BLaER1 treated with 17β-estradiol and CSF1 and Interleukin-3, amounts not matched to agents 10 nM and 100 nM (cell line): Measurements from ENCODE around the gene MX2.

Experiments
- H3K27ac ChIP-seq, 11 experiments: shearing (Covaris generic); formaldehyde crosslinking; 2 replicates each; pipeline ENCODE4 v1.8.1; 2022
- H3K27me3 ChIP-seq, 11 experiments: shearing (Covaris generic); formaldehyde crosslinking; 2 replicates each; pipeline ENCODE4 v1.8.1; 2022
- H3K36me3 ChIP-seq, 11 experiments: shearing (Covaris generic); formaldehyde crosslinking; 2 replicates each; pipeline ENCODE4 v1.8.1; 2022
- H3K4me1 ChIP-seq, 10 experiments: shearing (Covaris generic); formaldehyde crosslinking; 2 replicates each; pipeline ENCODE4 v1.8.1; 2022
- H3K4me2 ChIP-seq, 11 experiments: shearing (Covaris generic); formaldehyde crosslinking; 2 replicates each; pipeline ENCODE4 v1.8.1; 2022
- H3K4me3 ChIP-seq, 10 experiments: shearing (Covaris generic); formaldehyde crosslinking; 2 replicates each; pipeline ENCODE4 v1.8.1; 2022
- H3K9ac ChIP-seq, 11 experiments: shearing (Covaris generic); formaldehyde crosslinking; 2 replicates each; pipeline ENCODE4 v1.8.1; 2022
- H3K9me3 ChIP-seq, 11 experiments: shearing (Covaris generic); formaldehyde crosslinking; replicated peaks in 1 of 11; 2 replicates each; pipeline ENCODE4 v1.8.1; 2022
- H4K20me1 ChIP-seq, 11 experiments: shearing (Covaris generic); formaldehyde crosslinking; 2 replicates each; pipeline ENCODE4 v1.8.1; 2022
- Cebpa-rat ChIP-seq, 11 experiments: shearing (Covaris generic); IDR thresholded peaks; 2 replicates each; pipeline ENCODE4 v1.8.1; 2022

MX2 gene

DNA sequence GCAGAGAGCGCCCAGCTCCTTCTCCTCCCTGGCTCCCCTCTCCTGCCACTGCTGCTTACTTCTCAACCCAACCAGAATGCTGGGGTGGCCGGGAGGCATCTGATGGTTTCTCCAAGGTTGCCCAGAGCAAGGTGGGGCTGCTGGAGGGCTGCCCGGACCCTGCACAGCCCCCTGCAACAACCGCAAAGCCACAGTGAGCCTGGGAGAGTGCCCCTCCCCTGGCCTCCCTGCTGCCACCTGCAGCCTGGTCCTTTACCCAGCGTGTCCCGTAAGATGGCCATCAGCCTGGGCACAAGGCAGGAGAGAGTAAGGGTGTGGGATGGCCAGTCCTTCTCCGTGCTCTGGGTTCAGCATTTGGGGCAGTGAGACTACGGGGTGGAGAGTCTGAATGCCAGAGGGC lies 17.0 kb downstream of the MX2 start:
- Histone ChIP-seq H3K9me3 (peaks cover 17 to 33% (median 24%) of the 10 kb centered on the region in 11 experiments), H3K4me2 (no peak overlapping the region), H3K4me3 (no peak overlapping the region), H3K27me3 (no peaks in the 10 kb centered on the region), H3K27ac (no peak overlapping the region), H3K4me1 (peaks cover 0 to 7% (median 0%) of the 10 kb centered on the region in 10 experiments; a peak in 1 of 20 replicates), H3K36me3 (peaks cover 11 to 79% (median 42%) of the 10 kb centered on the region in 11 experiments; a peak in 21 of 22 replicates), H3K9ac (no peak overlapping the region), H4K20me1 (peaks cover 0 to 16% (median 0%) of the 10 kb centered on the region in 11 experiments; a peak in 2 of 22 replicates)
- no peak for TF ChIP-seq Cebpa-rat (IDR thresholded peaks at IDR 0.05)

GRCh38 chr21:41379901-41380300 lies 18.1 kb downstream of the MX2 start:
- Histone ChIP-seq H3K4me2 (no peak overlapping the region), H3K27ac (no peak overlapping the region), H3K4me3 (no peak overlapping the region), H3K9me3 (peaks cover 21 to 42% (median 32%) of the 10 kb centered on the region in 11 experiments), H3K9ac (no peak overlapping the region), H3K4me1 (peaks cover 0 to 7% (median 0%) of the 10 kb centered on the region in 10 experiments; a peak in 1 of 20 replicates), H3K27me3 (no peaks in the 10 kb centered on the region), H3K36me3 (peaks cover 11 to 79% (median 43%) of the 10 kb centered on the region in 11 experiments; a peak in 21 of 22 replicates), H4K20me1 (peaks cover 0 to 8% (median 0%) of the 10 kb centered on the region in 11 experiments; a peak in 1 of 22 replicates)
- no peak for TF ChIP-seq Cebpa-rat (IDR thresholded peaks at IDR 0.05)

DNA sequence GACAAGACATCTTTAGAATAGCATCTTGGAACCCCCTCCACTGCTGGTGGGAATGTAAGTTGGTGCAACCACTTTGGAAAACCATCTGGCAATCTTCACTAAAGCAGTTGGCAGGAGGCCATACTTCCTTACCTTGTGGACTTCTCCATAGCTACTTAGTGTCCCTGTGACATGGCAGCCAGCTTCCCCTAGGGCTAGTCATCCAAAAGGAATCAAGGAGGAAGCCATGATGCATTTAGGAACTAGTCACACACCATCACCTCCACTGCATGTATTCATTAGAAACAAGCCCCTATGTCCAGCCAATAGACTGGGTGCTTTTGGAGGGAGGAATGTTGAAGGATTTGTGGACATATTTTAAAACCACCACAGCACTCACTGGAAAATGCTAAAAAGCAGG lies 19.9 kb downstream of the MX2 start:
- no peak for TF ChIP-seq Cebpa-rat (IDR thresholded peaks at IDR 0.05)
- 0 out of 22 replicates have a peak, but pooled peaks cover 0 to 7% (median 0%) of the 10 kb centered on the region in 11 experiments for H4K20me1 ChIP-seq
- no peak overlapping the region for H3K9ac ChIP-seq
- H3K4me2 ChIP-seq: no peak overlapping the region
- H3K27ac ChIP-seq: no peak overlapping the region
- no peak overlapping the region for H3K4me3 ChIP-seq
- no peaks in the 10 kb centered on the region for H3K27me3 ChIP-seq
- H3K36me3 ChIP-seq: peaks cover 11 to 81% (median 43%) of the 10 kb centered on the region in 11 experiments; a peak in 21 of 22 replicates
- H3K9me3 ChIP-seq: peaks cover 21 to 47% (median 35%) of the 10 kb centered on the region in 11 experiments
- H3K4me1 ChIP-seq: 0 out of 20 replicates have a peak, but pooled peaks cover 0 to 7% (median 0%) of the 10 kb centered on the region in 10 experiments

DNA sequence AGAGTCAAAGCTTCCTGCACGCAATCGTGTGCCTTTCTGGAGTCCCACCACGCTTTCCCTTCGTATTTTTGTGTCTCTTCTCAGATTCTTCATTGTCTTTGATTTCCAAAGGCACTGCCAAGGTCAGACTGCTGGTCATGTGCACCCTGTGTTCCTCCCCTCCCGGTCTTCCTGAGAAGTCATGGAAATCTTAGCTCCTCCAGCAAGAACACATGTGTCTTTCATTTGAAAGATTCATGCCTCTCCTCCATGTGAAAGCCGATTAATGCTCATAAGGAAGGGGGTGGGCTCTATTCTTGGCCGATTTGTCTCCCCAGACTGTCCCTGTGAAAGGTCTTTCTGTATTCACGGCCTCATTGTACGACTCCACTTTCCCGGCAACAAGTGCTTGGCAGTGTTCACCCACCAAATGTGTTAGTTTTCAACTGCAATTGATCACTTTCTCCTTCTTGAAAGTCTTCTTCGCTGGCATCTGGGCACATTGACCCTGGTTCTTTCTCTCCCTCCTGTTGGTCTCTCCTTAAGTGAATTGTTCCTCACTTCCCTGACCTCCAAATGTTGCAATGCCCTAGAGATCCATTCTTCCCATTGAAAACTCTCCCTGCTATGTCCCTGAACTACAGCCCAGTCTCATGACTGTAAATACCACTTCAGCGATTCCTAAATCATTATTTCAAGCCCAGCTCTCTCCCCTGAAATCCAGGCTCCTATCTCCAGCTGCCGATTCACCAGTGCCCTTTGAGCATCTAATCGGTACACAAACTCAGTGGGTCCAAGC lies 25.4 kb downstream of the MX2 start:
- no peak overlapping the region for H3K9ac ChIP-seq
- TF ChIP-seq Cebpa-rat (IDR thresholded peaks at IDR 0.05): no peak
- no peak overlapping the region for H3K27ac ChIP-seq
- no peak overlapping the region for H3K4me2 ChIP-seq
- peaks cover 10 to 44% (median 23%) of the 10 kb centered on the region in 11 experiments; a peak in 21 of 22 replicates for H3K36me3 ChIP-seq
- H4K20me1 ChIP-seq: no peaks in the 10 kb centered on the region
- H3K4me1 ChIP-seq: no peaks in the 10 kb centered on the region
- H3K4me3 ChIP-seq: no peak overlapping the region
- H3K9me3 ChIP-seq: peaks cover 14 to 31% (median 21%) of the 10 kb centered on the region in 11 experiments
- no peaks in the 10 kb centered on the region for H3K27me3 ChIP-seq

GRCh38 chr21:41387824-41388223 lies 26.0 kb downstream of the MX2 start:
- no peak overlapping the region for H3K9ac ChIP-seq
- H4K20me1 ChIP-seq: no peaks in the 10 kb centered on the region
- no peaks in the 10 kb centered on the region for H3K4me1 ChIP-seq
- peaks cover 8 to 25% (median 15%) of the 10 kb centered on the region in 11 experiments; a peak in 20 of 22 replicates for H3K9me3 ChIP-seq
- no peak overlapping the region for H3K27ac ChIP-seq
- no peak overlapping the region for H3K4me2 ChIP-seq
- H3K4me3 ChIP-seq: no peak overlapping the region
- H3K27me3 ChIP-seq: no peaks in the 10 kb centered on the region
- peaks cover 4 to 38% (median 17%) of the 10 kb centered on the region in 11 experiments; a peak in 19 of 22 replicates for H3K36me3 ChIP-seq
- no peak for TF ChIP-seq Cebpa-rat (IDR thresholded peaks at IDR 0.05)

GRCh38 chr21:41388259-41388658 lies 26.4 kb downstream of the MX2 start:
- Histone ChIP-seq H3K9me3 (peaks cover 4 to 21% (median 11%) of the 10 kb centered on the region in 11 experiments; a peak in 16 of 22 replicates), H4K20me1 (no peaks in the 10 kb centered on the region), H3K27ac (no peak overlapping the region), H3K4me2 (no peak overlapping the region), H3K4me1 (no peaks in the 10 kb centered on the region), H3K9ac (no peak overlapping the region), H3K36me3 (peaks cover 0 to 33% (median 12%) of the 10 kb centered on the region in 11 experiments; a peak in 17 of 22 replicates), H3K27me3 (no peaks in the 10 kb centered on the region), H3K4me3 (no peak overlapping the region)
- TF ChIP-seq Cebpa-rat (IDR thresholded peaks at IDR 0.05): no peak

DNA sequence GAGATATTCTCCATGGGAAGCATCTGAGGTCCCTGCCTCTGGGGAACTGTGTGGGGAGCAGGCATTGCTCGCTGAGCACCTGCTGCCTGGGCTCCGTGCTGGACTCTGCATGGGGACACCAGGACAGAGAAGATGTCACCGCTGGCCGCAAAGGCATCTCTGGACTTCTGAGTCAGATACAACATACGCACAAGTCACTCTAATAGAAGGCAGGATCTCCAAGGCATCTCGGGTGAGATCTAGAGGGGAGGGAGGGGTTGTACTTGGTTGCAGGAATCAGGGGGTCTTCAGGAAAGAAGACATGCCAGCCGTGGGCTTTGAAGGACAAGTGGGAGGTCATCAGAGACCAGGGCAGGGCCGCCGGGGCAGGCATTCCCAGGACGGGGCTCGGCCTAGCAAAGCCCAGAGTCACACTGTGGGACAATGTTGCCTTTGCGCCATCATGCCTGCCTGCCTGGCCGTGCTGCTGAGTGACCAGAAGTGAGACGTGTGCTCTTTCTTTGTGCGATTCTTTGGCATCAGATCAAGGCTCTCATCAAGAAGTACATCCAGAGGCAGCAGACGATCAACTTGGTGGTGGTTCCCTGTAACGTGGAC lies 28.3 kb downstream of the MX2 start:
- H3K27me3 ChIP-seq: no peaks in the 10 kb centered on the region
- H4K20me1 ChIP-seq: no peaks in the 10 kb centered on the region
- no peak for TF ChIP-seq Cebpa-rat (IDR thresholded peaks at IDR 0.05)
- no peak overlapping the region for H3K27ac ChIP-seq
- no peak overlapping the region for H3K9ac ChIP-seq
- no peak overlapping the region for H3K4me3 ChIP-seq
- peaks cover 0 to 12% (median under 1%) of the 10 kb centered on the region in 11 experiments; a peak in 7 of 22 replicates for H3K9me3 ChIP-seq
- H3K36me3 ChIP-seq: peaks cover 0 to 21% (median 5%) of the 10 kb centered on the region in 11 experiments; a peak in 9 of 22 replicates
- no peak overlapping the region for H3K4me2 ChIP-seq
- H3K4me1 ChIP-seq: peaks cover 0 to 12% (median 6%) of the 10 kb centered on the region in 10 experiments; a peak in 13 of 20 replicates

DNA sequence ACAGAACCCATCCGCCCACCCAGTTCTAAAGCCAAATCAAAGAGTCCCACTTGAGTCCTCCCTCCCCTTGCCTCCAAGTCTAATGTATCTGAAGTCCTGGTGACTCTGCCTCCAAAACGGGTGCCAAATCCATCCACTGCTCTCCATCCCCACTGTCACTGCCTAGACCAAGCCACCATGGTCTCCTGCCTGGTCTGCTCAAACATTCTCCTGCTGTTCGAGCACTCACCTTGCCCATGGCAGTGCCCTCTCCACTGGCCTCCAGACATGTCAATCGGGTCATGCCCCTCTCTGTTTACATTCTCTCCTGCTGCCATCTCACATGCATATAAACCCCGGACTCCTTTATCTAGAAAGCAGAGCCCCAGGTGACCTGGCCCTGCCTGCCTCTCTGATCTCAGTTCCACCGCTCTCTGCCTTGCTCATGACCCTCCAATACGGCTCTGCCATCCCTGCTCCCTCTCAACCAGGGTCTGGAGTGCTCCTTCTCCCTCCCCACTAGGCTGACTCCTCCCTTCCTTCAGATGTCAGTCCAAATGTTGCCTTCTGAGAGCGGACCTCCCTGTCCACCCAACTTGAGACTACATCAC lies 32.1 kb downstream of the MX2 start:
- Histone ChIP-seq H3K27ac (no peak overlapping the region), H3K9me3 (peaks cover 0 to 12% (median 0%) of the 10 kb centered on the region in 11 experiments; a peak in 3 of 22 replicates), H3K4me1 (peaks cover 23 to 48% (median 37%) of the 10 kb centered on the region in 10 experiments), H3K9ac (no peak overlapping the region), H3K36me3 (peaks cover 0 to 22% (median 14%) of the 10 kb centered on the region in 11 experiments; a peak in 14 of 22 replicates), H4K20me1 (no peaks in the 10 kb centered on the region), H3K4me2 (no peak overlapping the region), H3K27me3 (no peaks in the 10 kb centered on the region), H3K4me3 (no peak overlapping the region)
- TF ChIP-seq Cebpa-rat (IDR thresholded peaks at IDR 0.05): no peak
